AG04450 (cell line): ENCODE measurements around the gene B3GALNT2. TPM values are rescaled to one million over a fixed set of nuclear protein-coding genes. Genes with fewer than 3 reads are reported as not detected.

Experiments
- CTCF ChIA-PET: fragments of 300-600, 350-600 bp; formaldehyde crosslinking; extraction: SDS; loops from one replicate; lab custom pipeline; 2022; ENCODE audit warnings: antibody characterized with exemption, inconsistent platforms; lab: Charles Lee
- POLR2A ChIA-PET: fragments of 350-600 bp; formaldehyde crosslinking; extraction: SDS; loops from one replicate; lab custom pipeline; 2021; ENCODE audit warnings: antibody characterized with exemption, inconsistent platforms; lab: Yijun Ruan, JAX
- DNase-seq: peaks from one replicate; pipeline ENCODE4 v3.0.0-alpha.2; 2011; ENCODE audit warnings: low read depth, low spot score
- H3K27ac ChIP-seq: one replicate; pipeline ENCODE4 v1.5.1; 2012; ENCODE audit warnings: low read depth, low read length, control low read depth
- H3K27me3 ChIP-seq: one replicate; pipeline ENCODE4 v1.6.0; 2012; ENCODE audit warnings: low read length; ENCODE audit not compliant: control insufficient read depth, insufficient read depth
- H3K4me3 ChIP-seq: 2 replicates; pipeline ENCODE4 v1.5.1; 2011; ENCODE audit warnings: mild to moderate bottlenecking, low read depth, low read length, control low read depth
- H3K9me3 ChIP-seq: 2 replicates; pipeline ENCODE4 v1.5.1; 2012; ENCODE audit warnings: low read length; ENCODE audit not compliant: control insufficient read depth, insufficient read depth
- polyA plus RNA-seq: library from polyadenylated mRNA; depleted of rRNA; stranded (reverse); fragments of >200 nt; gene quantifications from 2 replicates; pipeline ENCODE4 v1.2.3, GENCODE V29; 2011
- TF ChIP-seq, protein P1 (sequence below): IDR thresholded peaks from 2 replicates; pipeline ENCODE4 v1.5.1; 2011; ENCODE audit warnings: low read depth, low read length, control low read depth, inconsistent platforms

Gene B3GALNT2
- polyA plus RNA-seq, 1 experiment = 33.2 TPM

DNA sequence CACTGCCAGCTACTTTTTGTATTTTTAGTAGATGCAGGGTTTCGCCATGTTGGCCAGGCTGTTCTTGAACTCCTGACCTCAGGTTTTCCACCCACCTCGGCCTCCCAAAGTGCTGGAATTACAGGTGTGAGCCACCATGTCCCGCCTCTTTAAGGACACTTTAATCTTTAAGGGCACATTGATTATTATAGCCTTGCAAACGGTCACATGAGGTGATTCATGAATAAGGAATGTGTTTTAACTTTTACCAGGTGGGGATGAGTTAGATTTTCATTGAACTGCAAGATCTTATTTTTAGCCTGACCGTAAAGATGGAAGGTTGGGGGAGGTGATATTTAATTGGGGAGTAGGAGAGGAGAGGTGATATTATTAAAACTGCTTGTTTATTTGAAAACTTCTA is 75.1 kb downstream of the B3GALNT2 start:
- CTCF ChIA-PET = interaction anchor here (5.1 kb wide), 1 partner anchor 13 kb away, joined by 34 read pairs; no protein-coding TSS in a partner anchor
- no peaks in the 10 kb centered on the region for H3K9me3 ChIP-seq
- POLR2A ChIA-PET = no interaction called here
- H3K4me3 ChIP-seq = no peak overlapping the region
- H3K27ac ChIP-seq = no peak overlapping the region
- no peaks in the 10 kb centered on the region for H3K27me3 ChIP-seq
- DNase-seq = no peak
- TF ChIP-seq, protein P1, sequence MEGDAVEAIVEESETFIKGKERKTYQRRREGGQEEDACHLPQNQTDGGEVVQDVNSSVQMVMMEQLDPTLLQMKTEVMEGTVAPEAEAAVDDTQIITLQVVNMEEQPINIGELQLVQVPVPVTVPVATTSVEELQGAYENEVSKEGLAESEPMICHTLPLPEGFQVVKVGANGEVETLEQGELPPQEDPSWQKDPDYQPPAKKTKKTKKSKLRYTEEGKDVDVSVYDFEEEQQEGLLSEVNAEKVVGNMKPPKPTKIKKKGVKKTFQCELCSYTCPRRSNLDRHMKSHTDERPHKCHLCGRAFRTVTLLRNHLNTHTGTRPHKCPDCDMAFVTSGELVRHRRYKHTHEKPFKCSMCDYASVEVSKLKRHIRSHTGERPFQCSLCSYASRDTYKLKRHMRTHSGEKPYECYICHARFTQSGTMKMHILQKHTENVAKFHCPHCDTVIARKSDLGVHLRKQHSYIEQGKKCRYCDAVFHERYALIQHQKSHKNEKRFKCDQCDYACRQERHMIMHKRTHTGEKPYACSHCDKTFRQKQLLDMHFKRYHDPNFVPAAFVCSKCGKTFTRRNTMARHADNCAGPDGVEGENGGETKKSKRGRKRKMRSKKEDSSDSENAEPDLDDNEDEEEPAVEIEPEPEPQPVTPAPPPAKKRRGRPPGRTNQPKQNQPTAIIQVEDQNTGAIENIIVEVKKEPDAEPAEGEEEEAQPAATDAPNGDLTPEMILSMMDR = no peak

- ChIA-PET CTCF (interaction anchor here (5.1 kb wide), 1 partner anchor 11 kb away, joined by 34 read pairs; no protein-coding TSS in a partner anchor), POLR2A (no interaction called here)
- TF ChIP-seq, protein P1 = no peak
- H3K27me3 ChIP-seq = no peaks in the 10 kb centered on the region
- DNase-seq = no peak
- H3K9me3 ChIP-seq = no peaks in the 10 kb centered on the region; the same call in 1 of the 2 replicates
- no peak overlapping the region for H3K4me3 ChIP-seq
- no peak overlapping the region for H3K27ac ChIP-seq
Measured at GRCh38 chr1:235427447-235427846, 76.8 kb downstream of the B3GALNT2 start.

DNA sequence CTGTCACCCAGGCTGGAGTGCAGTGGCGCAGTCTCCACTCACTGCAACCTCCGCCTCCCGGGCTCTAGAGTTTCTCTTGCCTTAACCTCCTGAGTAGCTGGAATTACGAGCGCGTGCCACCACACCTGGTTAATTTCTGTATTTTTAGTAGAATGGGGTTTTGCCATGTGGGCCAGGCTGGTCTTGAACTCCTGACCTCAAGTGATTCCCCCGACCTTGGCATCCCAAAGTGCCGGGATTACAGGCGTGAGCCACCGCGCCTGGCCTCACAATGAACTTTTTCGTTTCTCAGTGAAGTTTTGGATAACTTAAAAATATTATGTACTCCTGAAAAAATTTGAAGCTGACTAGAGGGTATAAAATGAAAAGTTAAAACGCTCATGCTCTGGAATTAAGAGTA is 77.6 kb downstream of the B3GALNT2 start:
- DNase-seq = no peak
- Histone ChIP-seq H3K27ac (no peak overlapping the region), H3K27me3 (no peaks in the 10 kb centered on the region), H3K4me3 (no peak overlapping the region), H3K9me3 (no peaks in the 10 kb centered on the region; the same call in 1 of the 2 replicates)
- CTCF ChIA-PET = interaction anchor here (0.6 to 5.1 kb wide), 2 partner anchors 10 to 19 kb away, joined by 7 to 34 read pairs; no protein-coding TSS in a partner anchor
- POLR2A ChIA-PET = no interaction called here
- TF ChIP-seq, protein P1 = no peak

DNA sequence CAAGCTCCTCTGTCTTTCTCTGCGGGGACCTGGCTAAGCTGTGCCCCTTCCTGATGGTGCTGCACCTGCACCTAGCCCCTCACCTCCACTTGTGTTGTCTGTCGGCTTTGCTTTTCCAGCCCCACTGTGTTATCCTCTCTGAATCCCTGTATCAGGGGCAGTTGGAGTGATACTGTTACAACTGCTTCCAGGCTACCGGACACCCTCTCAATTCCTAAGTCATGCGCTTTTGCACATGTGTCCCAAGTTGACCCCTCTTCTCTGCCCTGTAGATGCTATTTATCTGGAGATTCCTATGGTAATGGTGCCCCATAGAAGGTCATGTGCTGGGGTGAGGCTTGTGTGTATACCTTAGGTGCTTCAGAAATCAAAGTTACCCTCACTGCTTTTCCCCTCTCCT is 78.1 kb downstream of the B3GALNT2 start:
- CTCF ChIA-PET = interaction anchor here (0.9 kb wide), 1 partner anchor 11 kb away, joined by 3 read pairs; no protein-coding TSS in a partner anchor
- POLR2A ChIA-PET = no interaction called here

GRCh38 chr1:235425357-235425756 is 78.9 kb downstream of the B3GALNT2 start:
- TF ChIP-seq, protein P1 = no peak
- POLR2A ChIA-PET = no interaction called here
- H3K27ac ChIP-seq = no peak overlapping the region

More for the DNA sequence above, 78.1 kb downstream of the B3GALNT2 start:
- H3K9me3 ChIP-seq = no peaks in the 10 kb centered on the region; the same call in 1 of the 2 replicates
- no peak for DNase-seq
- no peak overlapping the region for H3K4me3 ChIP-seq
- TF ChIP-seq, protein P1 = no peak
- H3K27me3 ChIP-seq = no peaks in the 10 kb centered on the region
- no peak overlapping the region for H3K27ac ChIP-seq

More at GRCh38 chr1:235425357-235425756, 78.9 kb downstream of the B3GALNT2 start:
- Histone ChIP-seq H3K27me3 (no peaks in the 10 kb centered on the region), H3K9me3 (no peaks in the 10 kb centered on the region; the same call in 1 of the 2 replicates), H3K4me3 (no peak overlapping the region)
- no peak for DNase-seq
- CTCF ChIA-PET = interaction anchor here (0.9 kb wide), 1 partner anchor 10 kb away, joined by 3 read pairs; no protein-coding TSS in a partner anchor
